Mesodermal cell (in vitro differentiated cells): ENCODE measurements around the gene METAP1.
"Not testable (repeated sequence)": the region's sequence is repeated elsewhere in the genome, so short reads cannot be mapped to it uniquely, and the experiment has no call there.

Source experiments
- H3K27ac ChIP-seq: 2 replicates; pipeline ENCODE4 v1.7.0; 2013; ENCODE audit warnings: mild to moderate bottlenecking, low read depth, low read length, moderate library complexity; ENCODE audit not compliant: severe bottlenecking
- H3K36me3 ChIP-seq: 2 replicates; pipeline ENCODE4 v1.7.1; 2013; ENCODE audit warnings: mild to moderate bottlenecking, low read length, moderate library complexity; ENCODE audit not compliant: control insufficient read depth, insufficient read depth
- H3K4me1 ChIP-seq: one replicate; pipeline ENCODE4 v1.7.1; 2013; ENCODE audit warnings: mild to moderate bottlenecking, low read length; ENCODE audit not compliant: insufficient read depth, control insufficient read depth, poor library complexity, severe bottlenecking
- H3K4me3 ChIP-seq: 2 replicates; pipeline ENCODE4 v1.7.0; 2013; ENCODE audit warnings: low read length, control low read depth, mild to moderate bottlenecking; ENCODE audit not compliant: insufficient read depth, poor library complexity, severe bottlenecking; ENCODE audit errors: extremely low read depth
- H3K9me3 ChIP-seq: 2 replicates; pipeline ENCODE4 v1.7.1; 2013; ENCODE audit warnings: mild to moderate bottlenecking, low read length, moderate library complexity; ENCODE audit not compliant: control insufficient read depth
- WGBS, 2 experiments: methylation state at CpG; one replicate each; pipeline ENCODE4 v1.1.5; 2013; ENCODE audit warnings: missing lambda C conversion rate in 2 of 2; ENCODE audit not compliant: insufficient coverage in 2 of 2; 5-methylcytosine and 5-hydroxymethylcytosine counted together

The METAP1 gene

GRCh38 chr4:98967786-98968329 is 27.7 kb upstream of the METAP1 start:
- Histone ChIP-seq H3K4me1 (no peaks in the 10 kb centered on the region), H3K36me3 (no peaks in the 10 kb centered on the region), H3K27ac (no peak overlapping the region), H3K9me3 (no peaks in the 10 kb centered on the region), H3K4me3 (no peak overlapping the region)
- 93 to 95% methylated on average over 2 to 3 of the region's 3 CpGs for WGBS, 2 experiments

GRCh38 chr4:98969878-98970785 is 25.4 kb upstream of the METAP1 start:
- WGBS, 2 experiments: 100% methylated on average over 1 of the region's 1 CpG; no CpG with 5 or more reads in 1 of the 2 experiments
- H3K27ac ChIP-seq: no peak overlapping the region
- no peaks in the 10 kb centered on the region for H3K9me3 ChIP-seq
- H3K4me1 ChIP-seq: no peaks in the 10 kb centered on the region
- no peak overlapping the region for H3K4me3 ChIP-seq
- H3K36me3 ChIP-seq: no peaks in the 10 kb centered on the region

DNA sequence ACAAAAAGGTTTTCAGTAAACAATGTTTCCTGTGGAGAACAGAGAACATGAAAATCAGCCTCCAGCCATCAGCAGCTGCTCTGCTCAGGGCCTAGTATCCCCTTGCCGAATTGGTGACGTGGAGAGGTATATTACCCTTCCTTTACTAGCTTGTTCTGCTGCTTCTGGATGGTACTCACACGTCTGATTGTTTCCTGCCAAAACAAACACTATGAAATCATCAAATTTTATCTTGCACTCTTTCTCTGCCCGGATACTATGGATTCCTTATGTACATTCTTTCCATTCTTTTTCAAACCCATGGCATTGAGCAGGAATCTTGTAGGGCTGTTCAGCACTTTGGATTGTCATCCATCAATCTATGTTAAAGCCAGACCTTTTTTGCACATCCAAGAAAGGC is 18.8 kb upstream of the METAP1 start:
- Histone ChIP-seq H3K4me1 (no peaks in the 10 kb centered on the region), H3K36me3 (no peaks in the 10 kb centered on the region), H3K4me3 (no peak overlapping the region), H3K9me3 (no peaks in the 10 kb centered on the region), H3K27ac (no peak overlapping the region)
- WGBS, 2 experiments: 84 to 94% methylated on average over 4 of the region's 4 CpGs

GRCh38 chr4:98977557-98977956 is 18.0 kb upstream of the METAP1 start:
- Histone ChIP-seq H3K9me3 (no peaks in the 10 kb centered on the region), H3K4me3 (no peak overlapping the region), H3K4me1 (no peaks in the 10 kb centered on the region), H3K27ac (no peak overlapping the region), H3K36me3 (no peaks in the 10 kb centered on the region)
- 98 to 100% methylated on average over 4 of the region's 7 CpGs for WGBS, 2 experiments

GRCh38 chr4:98987720-98988119 is 7.8 kb upstream of the METAP1 start:
- Histone ChIP-seq H3K4me1 (no peaks in the 10 kb centered on the region), H3K4me3 (no peak overlapping the region), H3K9me3 (no peaks in the 10 kb centered on the region), H3K27ac (no peak overlapping the region), H3K36me3 (no peaks in the 10 kb centered on the region)
- 0% methylated on average over 1 of the region's 2 CpGs for WGBS, 2 experiments

- H3K27ac ChIP-seq, H3K9me3 ChIP-seq, H3K4me3 ChIP-seq, H3K36me3 ChIP-seq, H3K4me1 ChIP-seq: not testable (repeated sequence)
- 96 to 100% methylated on average over 1 to 2 of the region's 2 CpGs for WGBS, 2 experiments
Observed at GRCh38 chr4:98992835-98993234, 2.7 kb upstream of the METAP1 start.

DNA sequence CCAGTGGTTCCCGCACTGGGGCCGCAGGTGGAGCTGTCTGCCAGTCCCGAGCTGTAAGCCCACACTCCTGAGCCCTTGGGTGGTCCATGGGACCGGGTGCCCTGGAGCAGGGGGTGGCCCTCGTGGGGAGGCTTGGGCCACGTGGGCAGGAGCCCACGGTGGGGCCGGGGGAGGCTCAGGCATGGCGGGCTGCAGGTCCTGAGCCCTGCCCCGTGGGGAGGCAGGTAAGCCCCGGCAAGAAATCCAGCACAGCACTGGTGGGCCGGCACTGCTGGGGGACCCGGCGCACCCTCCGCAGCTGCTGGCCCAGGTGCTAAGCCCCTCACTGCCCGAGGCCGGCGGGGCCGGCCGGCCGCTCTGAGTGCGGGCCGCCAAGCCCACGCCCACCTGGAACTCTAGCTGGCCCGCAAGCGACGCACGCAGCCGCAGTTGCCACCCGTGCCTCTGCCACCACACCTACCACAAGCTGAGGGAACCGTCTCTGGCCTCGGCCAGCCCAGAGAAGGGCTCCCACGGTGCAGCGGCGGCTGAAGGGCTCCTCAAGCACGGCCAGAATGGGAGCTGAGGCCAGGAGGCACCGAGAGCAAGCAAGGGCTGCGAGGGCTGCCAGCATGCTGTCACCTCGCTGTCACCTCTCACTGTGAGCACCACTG is 2.0 kb upstream of the METAP1 start:
- Histone ChIP-seq H3K4me3 (no peak overlapping the region), H3K36me3 (no peaks in the 10 kb centered on the region), H3K9me3 (no peaks in the 10 kb centered on the region), H3K27ac (no peak overlapping the region), H3K4me1 (no peaks in the 10 kb centered on the region)
- WGBS, 2 experiments: 97% methylated on average over 33 to 38 of the region's 39 CpGs

DNA sequence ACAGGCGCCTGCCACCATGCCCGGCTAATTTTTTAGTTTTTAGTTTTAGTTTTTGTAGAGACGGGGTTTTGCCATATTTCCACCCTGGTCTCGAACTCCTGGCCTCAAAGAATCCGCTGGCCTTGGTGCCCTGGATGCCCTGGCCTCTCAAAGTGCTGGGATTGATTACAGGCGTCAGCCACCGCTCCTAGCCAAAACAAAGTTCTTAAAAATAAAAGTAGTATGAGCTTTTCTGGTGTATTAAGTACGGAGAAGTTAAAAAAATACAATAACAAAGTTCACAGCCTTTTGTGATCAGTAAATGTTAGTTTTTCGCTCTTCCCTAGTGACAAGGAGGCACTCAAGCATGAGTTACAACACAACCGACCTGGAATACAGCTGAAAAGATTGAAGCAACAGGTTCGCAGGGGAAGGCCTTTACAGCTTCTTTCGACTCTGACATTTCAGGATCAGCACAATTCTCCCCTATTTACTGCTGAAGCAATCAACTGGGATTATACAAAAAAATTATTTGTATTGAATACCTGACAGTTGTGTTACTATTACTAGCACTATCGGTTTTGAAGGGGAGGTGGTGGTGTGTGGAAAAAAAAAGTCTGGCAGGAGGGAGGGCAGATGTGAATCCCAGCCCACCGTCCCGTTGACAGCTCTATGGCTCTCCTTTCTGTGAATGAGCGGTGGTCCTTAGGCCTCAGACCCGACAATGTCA is 893 bp upstream of the METAP1 start:
- Histone ChIP-seq H3K4me3 (peak overlapping the region; percentile 34), H3K4me1 (no peaks in the 10 kb centered on the region), H3K27ac (peak overlapping the region; percentile 66), H3K36me3 (no peaks in the 10 kb centered on the region), H3K9me3 (no peaks in the 10 kb centered on the region)
- 43 to 45% methylated on average over 9 of the region's 17 CpGs for WGBS, 2 experiments

- H3K4me1 ChIP-seq: no peaks in the 10 kb centered on the region
- H3K27ac ChIP-seq: peak overlapping the region; percentile 83
- H3K36me3 ChIP-seq: no peaks in the 10 kb centered on the region
- H3K4me3 ChIP-seq: peak overlapping the region; percentile 88
- 0 to 1% methylated on average over 45 of the region's 57 CpGs for WGBS, 2 experiments
- H3K9me3 ChIP-seq: no peaks in the 10 kb centered on the region
Observed at GRCh38 chr4:98996056-98996764, 689 bp downstream of the METAP1 start.

- no peaks in the 10 kb centered on the region for H3K4me1 ChIP-seq
- H3K4me3 ChIP-seq: peak overlapping the region; percentile 88
- H3K9me3 ChIP-seq: no peaks in the 10 kb centered on the region
- 8 to 17% methylated on average over 2 to 3 of the region's 5 CpGs for WGBS, 2 experiments
- no peak overlapping the region for H3K27ac ChIP-seq
- no peaks in the 10 kb centered on the region for H3K36me3 ChIP-seq
Observed at GRCh38 chr4:98996765-98997068, 1.2 kb downstream of the METAP1 start.
